NCI-H2107 treated with DMSO at 0.1 percent for 48 hours (cell line): ENCODE measurements around the gene KIF11.
"Not testable (repeated sequence)": the region's sequence is repeated elsewhere in the genome, so short reads cannot be mapped to it uniquely, and the experiment has no call there.

Experiments used
- DNase-seq: peaks from one replicate; lab custom pipeline; 2025; ENCODE audit not compliant: unreplicated experiment; lab: John Stamatoyannopoulos, UW

Gene KIF11

DNA sequence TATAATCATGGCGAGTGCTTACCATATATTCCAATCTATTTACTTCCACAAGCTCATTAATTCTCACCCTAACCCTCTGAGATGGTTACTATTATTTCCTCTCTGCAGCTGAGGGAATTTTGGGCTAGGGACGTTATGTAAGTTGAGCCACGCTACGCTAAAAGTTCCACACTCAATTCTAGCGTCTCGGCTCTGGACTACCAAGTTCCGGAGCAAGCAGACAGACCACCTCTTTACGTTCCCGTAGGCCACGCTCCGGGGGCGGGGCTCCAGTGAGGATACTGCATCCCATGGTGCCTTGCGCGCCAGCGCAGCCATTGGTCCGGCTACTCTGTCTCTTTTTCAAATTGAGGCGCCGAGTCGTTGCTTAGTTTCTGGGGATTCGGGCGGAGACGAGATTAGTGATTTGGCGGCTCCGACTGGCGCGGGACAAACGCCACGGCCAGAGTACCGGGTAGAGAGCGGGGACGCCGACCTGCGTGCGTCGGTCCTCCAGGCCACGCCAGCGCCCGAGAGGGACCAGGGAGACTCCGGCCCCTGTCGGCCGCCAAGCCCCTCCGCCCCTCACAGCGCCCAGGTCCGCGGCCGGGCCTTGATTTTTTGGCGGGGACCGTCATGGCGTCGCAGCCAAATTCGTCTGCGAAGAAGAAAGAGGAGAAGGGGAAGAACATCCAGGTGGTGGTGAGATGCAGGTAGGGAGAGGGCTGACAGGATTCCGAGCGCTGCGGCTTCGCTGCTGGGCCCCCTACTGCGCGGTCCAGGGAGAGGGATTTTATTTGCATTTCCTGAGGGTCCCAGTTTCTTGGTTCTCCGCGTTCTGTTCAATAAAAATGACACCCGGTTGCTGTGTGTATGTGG is at the start of gene KIF11:
TSS of gene KIF11 (plus strand) at position 370 of the 858 bp plus-strand sequence. CDS start at position 616, 246 bp downstream.
- peak; percentile 89 for DNase-seq

DNA sequence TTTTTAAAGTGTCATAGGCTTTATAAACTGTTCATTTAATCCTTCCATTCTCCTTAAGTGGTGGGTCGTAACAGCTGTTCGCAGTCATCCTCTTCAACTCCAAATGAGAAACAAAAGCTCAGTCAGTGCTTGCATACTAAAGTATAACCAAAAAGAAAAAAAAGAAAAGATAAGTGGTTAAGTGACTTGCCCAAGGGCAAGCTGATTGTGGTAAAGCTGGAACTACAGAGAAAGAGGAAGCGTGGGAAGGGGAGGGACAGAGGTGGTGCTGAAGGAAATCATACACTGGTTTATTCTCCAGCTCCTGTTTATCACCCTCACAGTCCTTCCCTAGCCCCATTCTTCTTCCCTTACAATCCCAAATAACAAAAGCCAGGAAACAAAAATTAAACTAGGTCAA is 48.6 kb upstream of the KIF11 start:
- peak; percentile 39 for DNase-seq

DNA sequence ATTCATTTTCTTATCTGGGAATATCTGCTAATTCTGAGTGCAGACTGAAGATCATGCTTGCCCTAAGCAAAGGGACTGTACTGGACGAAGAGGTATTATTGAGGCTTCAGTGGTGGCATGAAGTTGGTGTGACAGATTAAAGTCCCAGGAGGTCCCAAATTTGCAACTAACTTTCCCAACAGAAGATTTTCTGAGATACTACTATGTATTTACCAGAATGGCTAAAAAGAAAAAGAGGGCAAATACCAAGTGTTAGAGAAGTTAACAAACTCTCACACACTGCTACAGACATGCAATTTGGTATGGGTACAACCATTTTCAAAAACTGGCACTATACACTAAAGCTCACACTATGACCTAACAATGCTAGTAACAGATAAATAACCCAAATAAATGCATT is 47.4 kb upstream of the KIF11 start:
- no peak for DNase-seq

DNA sequence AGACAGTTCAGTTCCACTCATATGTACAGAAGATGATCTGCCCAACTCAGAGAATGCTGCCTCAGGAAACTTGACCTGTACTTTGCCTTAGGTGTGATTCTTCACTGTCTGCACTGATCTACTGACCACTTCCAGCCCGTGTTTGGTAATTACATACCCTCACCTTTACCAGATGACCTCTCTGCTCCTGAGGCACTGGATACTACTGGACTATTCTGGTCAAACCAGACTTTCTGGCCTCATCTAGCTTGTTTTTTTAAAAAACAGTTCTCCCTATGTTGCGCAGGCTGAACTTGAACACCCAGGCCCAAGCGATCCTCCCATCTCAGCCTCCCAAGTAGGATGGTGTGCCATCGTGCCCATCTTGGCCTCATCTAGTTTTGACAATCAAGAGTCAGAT is 45.3 kb upstream of the KIF11 start:
- no peak for DNase-seq

DNA sequence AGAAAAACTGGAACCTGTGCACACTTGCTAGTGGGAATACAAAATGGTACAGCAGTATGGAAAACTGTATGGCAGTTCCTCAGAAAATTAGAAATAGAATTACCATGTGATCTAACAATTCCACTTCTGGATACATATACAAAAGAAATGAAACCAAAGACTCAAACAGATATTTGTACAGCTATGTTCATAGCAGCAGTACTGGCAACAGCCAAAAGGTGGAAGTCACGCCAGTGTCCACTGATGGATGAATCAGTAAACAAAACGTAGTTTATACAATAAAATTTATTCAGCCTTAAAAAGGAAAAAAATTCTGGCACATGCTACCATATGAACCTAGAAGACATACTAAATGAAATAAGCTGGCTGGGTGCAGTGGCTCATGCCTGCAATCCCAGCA is 42.0 kb upstream of the KIF11 start:
- DNase-seq, result no peak

DNA sequence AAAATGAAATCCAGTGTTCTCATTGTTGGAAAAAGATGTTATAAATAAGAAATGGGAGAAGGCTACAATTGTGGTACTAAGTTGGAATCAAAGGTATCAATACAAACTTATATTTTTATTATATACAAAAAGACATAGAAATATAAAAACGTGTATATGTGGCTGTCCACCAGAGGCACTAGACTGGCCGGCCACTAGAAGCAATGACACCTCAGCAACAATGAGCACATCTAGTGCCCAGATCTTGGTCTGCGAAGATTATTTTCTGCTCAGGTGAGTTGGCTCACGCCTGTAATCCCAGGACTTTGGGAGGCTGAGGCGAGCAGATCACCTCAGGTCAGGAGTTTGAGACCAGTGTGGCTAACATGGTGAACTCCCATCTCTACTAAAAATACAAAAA is 40.6 kb upstream of the KIF11 start:
- DNase-seq, result no peak

DNA sequence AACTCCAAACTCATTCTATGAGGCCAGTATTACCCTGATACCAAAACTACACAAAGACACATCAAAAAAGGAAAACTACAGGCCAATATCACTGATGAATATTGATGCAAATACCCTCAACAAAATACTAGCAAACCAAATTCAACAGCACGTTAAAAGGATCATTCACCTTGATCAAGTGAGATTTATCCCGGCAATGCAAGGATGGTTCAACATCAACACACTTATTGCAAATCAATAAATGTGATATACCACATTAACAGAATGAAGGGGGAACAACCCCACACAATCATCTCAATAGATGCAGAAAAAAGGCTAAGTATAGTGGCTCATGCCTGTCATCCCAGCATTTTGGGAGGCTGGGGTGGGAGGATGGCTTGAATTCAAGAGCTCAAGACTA is 39.0 kb upstream of the KIF11 start:
- no peak for DNase-seq

DNA sequence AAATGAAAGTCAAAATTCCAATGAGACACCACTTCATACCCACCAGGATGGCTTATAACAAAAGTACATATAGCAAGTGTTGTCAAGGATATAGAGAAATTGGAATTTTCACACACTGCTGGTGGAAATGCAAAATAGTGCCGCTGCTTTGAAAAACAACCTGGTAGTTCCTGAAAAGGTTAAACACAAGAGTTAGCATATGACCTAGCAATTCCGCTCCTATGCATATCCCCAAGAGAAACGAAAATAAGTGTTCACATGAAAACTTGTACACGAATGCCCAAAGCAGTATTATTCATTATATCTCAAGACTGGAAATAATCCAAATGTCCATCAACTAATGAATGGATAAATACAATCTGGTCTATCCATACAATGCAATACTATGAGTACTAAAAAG is 33.9 kb upstream of the KIF11 start:
- DNase-seq, result no peak

DNA sequence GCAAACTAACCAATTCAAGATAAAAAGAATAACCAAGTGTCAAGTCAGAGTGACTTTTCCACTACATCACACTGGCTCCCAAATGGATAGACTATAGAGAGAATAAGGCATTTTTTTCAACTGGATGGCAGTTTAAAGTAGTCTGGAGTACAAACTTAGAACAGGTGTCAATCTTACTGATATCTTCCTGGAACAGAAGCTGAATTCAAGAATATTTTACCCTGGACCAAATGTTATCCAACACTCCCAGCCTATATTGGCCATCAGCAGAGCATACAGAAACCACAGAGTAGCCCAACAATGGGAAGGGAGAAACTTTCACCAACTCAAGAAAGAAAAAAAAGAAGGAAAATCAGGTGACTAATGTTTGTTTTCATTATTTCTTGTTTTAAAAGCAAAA is 30.5 kb upstream of the KIF11 start:
- DNase-seq, result no peak

DNA sequence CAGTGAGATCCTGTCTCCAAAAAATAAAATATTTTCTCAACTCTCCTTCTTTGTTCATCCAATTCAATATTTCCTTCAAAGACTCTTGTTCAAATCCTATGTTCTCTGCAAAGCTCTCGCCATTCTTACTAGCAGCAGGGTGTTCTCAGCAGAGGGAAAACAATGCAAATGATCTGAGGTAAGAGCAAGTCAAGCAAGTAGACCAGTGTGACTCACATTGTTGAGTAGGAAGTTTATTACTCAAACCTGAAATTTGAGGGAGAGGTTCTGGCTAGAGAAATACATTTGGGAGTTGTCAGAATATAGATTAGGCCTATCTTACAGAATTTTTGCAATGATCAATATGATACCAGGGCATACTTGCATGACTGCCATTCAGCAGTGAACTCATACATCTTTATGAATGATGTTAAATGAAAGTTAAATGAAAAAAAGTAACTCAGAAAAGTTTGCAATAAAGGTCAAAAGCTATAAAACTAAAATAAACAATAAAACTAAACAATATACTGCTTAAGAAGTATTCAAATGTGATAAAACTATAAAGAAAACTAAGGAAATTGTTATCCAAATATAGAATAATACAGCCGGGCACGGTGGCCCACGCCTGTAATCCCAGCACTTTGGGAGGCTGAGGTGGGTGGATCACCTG is 24.9 kb upstream of the KIF11 start:
- DNase-seq, result no peak

DNA sequence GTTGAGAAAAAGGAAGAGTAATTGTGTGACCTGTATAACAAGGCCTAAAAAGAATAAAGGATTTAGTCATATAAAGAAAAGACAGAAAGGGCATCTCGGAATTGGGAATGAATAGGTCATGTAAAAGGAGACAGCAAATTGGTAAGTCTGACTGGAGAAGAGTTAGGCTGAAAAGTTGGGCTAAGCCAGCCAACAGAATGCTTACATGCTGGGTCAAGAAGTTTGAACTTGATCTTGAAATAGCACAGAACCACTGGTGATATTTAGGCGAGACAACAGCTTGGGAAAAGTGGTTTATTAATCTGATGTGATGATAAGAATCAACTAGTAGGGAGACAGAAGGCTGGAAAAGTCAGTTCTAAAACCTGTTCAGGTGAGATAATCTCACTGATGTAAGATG is 23.9 kb upstream of the KIF11 start:
- no peak for DNase-seq

DNA sequence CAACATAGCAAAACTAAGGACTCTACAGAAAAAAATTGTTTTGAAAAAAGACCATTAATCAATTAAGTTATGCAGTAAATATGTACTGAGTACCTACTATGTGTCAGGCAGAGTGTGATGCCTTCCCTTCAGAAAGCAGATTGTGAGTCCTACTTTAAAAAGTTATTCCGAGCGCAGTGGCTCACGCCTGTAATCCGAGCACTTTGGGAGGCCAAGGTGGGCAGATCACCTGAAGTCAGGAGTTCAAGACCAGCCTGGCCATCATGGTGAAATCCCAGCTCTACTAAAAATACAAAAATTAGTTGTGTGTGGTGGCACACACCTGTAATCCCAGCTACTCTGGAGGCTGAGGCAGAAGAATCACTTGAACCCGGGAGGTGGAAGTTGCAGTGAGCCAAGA is 23.3 kb upstream of the KIF11 start:
- DNase-seq, result not testable (repeated sequence)

DNA sequence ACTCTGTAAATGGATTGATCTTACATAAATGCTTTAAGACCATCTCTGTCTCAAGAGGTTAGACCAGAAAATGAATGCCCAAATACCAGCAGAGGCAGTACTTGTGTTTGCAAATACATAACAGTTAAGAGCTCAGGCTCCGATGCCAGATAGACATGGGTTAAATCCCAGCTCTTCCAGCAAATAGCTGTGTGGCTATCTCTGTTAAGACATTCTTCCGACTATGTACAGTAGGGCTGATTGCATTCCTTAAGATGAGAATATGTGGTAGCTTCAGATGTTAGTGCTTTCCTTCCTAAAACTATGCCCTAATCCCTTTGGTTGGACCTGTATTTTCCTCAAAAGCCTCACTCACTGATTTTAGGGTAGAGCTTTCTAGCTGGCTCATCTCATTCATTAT is 21.3 kb upstream of the KIF11 start:
- no peak for DNase-seq

DNA sequence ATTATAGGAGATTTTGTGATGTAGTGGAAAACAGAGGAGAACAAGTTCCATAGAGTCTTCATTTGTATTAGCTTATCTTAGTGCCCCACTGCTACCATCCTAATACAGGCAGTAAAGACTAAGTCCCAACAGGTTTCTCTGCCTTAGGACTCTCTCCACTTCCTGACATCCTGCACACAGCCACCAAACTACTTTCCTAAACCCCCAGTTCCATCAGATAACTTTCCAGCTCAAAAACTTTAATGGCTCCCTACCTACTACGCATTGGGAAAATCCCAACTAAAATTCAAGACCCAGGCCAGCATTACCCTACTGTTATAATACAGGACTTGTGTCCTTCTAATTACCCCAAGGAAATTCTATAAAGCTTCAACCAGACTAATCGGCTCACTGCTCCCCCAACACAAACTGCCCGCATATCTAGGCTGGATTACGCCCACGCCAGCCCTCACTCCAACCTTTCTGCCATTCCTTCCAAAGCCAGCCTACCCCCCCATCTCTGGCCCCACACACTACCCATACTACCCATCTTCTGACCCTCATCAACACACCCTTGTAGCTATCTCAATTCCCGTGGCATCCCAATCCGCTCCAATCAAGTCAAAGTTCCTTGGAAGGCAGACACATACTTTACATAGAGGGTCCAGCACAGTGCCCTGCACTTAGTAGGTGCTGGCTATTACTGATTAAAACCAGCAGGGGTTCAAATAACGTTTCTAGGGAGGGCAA is 20.4 kb upstream of the KIF11 start:
- no peak for DNase-seq

DNA sequence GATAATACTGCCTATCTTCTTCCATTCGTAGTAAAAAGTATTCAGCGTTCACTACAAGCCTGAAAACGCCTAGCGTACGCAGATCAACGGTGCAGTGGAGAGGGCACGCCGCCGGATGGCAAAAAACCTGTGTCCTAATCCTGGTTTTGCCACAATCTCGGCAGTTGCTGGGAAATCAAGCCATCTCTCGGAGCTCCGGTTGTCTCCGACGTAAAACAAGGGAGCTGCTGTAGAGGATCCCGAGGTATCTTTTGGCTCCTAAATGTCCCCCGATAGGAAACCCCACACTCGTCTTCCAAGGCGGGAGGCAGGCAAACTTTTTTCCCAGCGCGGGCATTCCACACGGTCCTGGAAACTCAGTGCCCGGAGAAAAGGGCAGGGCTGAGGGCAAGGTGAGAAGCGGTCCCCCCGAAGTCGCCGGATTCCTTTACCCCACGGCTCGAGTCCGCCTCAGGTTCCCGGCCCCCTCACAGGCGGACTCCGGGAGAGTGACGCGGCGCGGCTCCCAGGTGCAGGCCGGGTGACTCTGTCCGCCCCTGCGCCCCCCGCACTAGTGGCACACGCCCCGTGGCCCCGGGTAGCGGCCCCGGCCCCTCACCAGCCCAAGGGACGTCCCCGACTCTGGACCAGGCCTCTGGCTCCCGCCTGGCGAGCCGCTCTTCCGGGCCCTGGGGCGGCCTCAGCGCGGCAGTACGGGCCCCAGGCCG is 19.7 kb upstream of the KIF11 start:
- DNase-seq, result no peak

DNA sequence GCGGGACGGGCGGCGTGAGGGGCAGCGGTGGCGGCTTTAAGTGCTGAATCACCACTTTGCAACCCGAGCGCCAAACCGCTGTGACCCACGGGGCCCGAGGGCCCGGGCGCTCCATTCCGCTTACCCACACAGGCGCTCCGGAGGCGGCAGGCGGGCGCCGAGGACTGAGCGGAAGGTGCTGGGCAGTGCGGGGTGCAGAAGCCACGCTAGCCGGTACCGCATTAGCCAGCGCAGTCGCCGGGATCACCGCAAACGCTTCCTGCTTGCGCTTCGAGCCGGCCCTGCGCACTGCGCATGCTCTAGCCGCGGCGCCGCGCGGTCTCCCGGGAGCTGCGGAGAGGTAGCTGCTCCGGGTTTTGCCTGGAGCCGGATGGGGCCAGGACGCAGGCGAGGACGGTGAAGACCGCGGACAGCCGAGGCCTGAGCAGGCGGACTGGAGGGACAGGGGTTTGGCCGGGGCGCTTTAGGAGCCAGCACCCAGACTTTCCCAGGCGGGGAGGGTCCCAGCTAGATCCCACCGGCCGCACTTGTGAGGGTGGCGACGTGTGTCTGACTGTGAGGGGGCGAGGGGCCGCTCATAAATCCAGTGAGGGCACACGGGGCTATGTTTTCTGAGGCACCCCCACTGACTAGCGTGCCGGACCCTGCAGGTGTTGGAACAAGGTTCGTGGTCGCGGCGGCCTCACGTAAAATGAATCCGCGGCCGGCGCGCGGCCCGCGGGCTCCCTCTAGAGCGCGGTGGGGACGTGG is 19.0 kb upstream of the KIF11 start, which contains the start of gene IDE:
TSS of gene IDE (minus strand) at position 296 of the 750 bp plus-strand sequence. CDS start at position 222, 74 bp downstream.
- DNase-seq, result no peak

DNA sequence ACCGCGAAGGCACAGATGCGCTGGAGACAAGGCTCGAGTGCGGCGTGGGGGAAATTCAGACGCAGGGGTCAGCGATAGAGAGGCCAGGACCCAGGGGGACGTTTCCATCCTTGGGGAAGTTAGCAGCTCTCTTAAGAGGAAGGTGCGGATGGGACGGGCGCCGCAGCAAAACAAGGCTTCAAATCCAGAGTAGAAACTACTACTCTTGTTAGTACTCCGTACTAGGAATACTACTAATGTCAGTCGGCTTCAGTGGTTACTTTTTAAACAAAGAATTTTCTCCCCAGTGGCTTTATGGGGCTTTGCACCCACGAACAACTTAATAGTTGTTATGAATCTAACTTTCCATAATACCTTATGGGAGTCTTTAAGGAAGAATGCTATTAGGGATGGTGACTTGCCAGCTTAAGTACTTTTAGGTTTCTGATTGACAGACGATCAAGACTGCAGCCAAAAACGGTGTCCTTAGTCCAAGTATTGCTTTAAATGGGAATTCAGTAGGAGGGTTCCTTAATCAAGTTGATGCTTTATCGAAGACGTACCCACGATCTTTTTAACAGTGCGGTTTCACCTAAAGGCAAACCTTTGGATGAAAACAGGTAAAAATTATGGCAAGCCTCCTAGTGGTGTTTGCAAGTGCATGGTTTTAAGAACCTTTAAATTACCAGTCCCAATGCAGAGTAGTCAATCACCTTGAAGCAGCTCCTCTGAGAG is 18.2 kb upstream of the KIF11 start:
- no peak for DNase-seq

DNA sequence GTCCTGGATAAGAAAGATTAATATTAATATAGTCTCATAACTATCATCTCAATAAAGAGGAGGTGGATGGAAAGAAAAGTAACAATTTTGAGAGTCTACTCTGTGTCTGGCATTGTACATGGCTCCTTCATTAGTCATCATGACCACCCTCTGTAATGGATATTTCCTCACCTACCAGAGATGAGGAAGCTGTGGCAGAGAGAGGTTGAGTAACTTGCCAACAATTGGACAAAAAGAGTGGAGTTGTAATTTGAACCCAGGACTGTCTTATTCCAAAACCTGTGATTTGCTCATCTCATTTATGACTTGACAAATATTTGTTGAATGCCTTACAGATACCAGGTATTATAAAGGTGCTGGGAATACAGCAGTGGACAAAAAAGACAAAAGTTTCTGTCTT is 17.0 kb upstream of the KIF11 start:
- DNase-seq, result no peak

DNA sequence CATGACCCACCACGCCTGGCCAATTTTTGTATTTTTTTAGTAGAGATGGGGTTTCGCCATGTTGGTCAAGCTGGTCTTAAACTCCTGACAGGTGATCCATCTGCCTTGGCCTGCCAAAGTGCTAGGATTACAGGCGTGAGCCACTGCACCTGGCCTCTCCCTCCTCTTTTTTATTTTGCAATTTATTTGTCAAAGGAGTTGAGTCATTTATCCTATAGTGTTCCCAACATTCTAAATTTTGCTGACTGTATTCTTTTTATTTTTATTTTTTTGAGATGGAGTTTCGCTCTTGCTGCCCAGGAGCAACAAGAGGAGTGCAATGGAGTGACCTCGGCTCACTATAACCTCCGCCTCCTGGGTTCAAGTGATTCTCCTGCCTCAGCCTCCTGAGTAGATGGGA is 10.6 kb upstream of the KIF11 start:
- not testable (repeated sequence) for DNase-seq
